Neural cell (in vitro differentiated cells): Measurements from ENCODE around the gene PLD3.

Experiments used
- EP300 ChIP-seq: fragments of 450-650 bp; conservative IDR thresholded peaks from 2 replicates; pipeline ENCODE4 v1.6.1; 2014; ENCODE audit warnings: antibody characterized with exemption, mild to moderate bottlenecking, moderate library complexity; ENCODE audit not compliant: poor library complexity, severe bottlenecking
- EZH2 ChIP-seq: fragments of 200-600, 300-800 bp; shearing (Covaris generic), sonication (generic); IDR thresholded peaks from 2 replicates; pipeline ENCODE4 v1.6.1; 2014; ENCODE audit warnings: antibody characterized with exemption, low read length, borderline replicate concordance, mild to moderate bottlenecking; ENCODE audit not compliant: insufficient read depth, poor library complexity, severe bottlenecking
- MXI1 ChIP-seq: fragments of 450-650 bp; conservative IDR thresholded peaks from 2 replicates; pipeline ENCODE4 v1.6.1; 2014; ENCODE audit warnings: antibody characterized with exemption, mild to moderate bottlenecking; ENCODE audit not compliant: poor library complexity, severe bottlenecking
- TF ChIP-seq, protein P1 (sequence below): fragments of 450-650 bp; IDR thresholded peaks from 2 replicates; pipeline ENCODE4 v1.5.1; 2014; ENCODE audit warnings: antibody characterized with exemption, mild to moderate bottlenecking, moderate library complexity; ENCODE audit not compliant: poor library complexity, severe bottlenecking

DNA sequence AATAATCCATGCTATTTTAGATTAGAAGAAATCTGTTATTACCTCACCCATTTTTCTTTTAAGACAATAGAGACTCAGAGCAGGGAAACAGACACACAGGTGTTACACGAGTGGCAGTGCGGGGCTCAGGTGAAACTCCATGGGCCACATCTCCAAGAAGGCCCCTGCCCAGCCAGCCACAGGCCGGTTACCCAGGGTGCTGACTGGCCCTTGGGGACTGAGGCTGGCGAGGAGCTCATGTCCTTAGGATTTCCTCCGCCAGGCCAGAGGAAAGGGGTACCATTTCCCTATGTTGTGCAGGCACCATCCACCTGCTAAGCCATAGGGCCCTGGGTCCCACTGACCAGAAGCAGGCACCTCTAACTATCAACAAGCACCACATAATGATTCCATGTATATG is 10.9 kb upstream of the PLD3 start:
- TF ChIP-seq, protein P1, sequence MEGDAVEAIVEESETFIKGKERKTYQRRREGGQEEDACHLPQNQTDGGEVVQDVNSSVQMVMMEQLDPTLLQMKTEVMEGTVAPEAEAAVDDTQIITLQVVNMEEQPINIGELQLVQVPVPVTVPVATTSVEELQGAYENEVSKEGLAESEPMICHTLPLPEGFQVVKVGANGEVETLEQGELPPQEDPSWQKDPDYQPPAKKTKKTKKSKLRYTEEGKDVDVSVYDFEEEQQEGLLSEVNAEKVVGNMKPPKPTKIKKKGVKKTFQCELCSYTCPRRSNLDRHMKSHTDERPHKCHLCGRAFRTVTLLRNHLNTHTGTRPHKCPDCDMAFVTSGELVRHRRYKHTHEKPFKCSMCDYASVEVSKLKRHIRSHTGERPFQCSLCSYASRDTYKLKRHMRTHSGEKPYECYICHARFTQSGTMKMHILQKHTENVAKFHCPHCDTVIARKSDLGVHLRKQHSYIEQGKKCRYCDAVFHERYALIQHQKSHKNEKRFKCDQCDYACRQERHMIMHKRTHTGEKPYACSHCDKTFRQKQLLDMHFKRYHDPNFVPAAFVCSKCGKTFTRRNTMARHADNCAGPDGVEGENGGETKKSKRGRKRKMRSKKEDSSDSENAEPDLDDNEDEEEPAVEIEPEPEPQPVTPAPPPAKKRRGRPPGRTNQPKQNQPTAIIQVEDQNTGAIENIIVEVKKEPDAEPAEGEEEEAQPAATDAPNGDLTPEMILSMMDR, result no peak
- no peak for TF ChIP-seq EZH2
- TF ChIP-seq MXI1, result no peak
- TF ChIP-seq EP300, result no peak
